ENCODE data around the gene TP73.
A peak's percentile ranks its signal among the peaks of the same experiment; 100 is the strongest.

DNA sequence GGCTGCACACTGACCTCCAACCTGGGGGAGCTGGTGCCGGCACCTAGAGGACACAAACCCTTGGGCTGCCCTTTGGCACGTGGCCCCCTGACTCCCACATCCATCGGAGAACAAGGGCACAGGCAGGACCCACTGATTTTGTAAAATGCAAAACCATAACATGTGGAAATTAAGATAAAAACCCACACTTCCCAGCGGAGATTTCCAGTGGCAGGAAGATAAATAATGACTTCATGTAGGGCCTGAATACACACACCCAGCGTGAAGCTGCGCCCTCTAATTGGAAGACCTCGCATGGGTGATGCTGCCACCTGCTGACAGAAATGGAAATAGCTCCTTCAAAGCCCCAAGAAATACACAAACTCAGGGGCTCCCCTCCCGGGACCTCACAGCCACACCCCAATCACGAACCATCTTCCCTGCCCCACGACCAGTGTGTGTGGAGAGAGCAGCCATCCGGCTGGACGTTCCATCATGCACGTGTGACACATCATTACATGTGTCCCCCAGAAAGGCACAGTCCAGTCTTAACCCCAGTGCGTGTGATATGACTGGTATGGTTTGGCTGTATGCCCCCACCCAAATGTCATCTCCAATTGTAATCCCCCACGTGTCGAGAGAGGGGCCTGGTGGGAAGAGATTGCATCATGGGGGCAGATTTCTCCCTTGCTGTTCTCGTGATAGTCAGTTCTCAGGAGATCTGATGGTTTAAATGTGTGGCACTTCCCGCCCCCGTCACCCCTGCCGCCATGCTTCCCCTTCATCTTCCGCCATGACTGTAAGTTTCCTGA is 33.2 kb upstream of the TP73 start:
- TF ChIP-seq POLR2A (IDR thresholded peaks at IDR 0.05) (no peak), POLR2AphosphoS5 (IDR thresholded peaks at IDR 0.05) (peak; percentile 60)
- TF ChIP-seq, protein P1, sequence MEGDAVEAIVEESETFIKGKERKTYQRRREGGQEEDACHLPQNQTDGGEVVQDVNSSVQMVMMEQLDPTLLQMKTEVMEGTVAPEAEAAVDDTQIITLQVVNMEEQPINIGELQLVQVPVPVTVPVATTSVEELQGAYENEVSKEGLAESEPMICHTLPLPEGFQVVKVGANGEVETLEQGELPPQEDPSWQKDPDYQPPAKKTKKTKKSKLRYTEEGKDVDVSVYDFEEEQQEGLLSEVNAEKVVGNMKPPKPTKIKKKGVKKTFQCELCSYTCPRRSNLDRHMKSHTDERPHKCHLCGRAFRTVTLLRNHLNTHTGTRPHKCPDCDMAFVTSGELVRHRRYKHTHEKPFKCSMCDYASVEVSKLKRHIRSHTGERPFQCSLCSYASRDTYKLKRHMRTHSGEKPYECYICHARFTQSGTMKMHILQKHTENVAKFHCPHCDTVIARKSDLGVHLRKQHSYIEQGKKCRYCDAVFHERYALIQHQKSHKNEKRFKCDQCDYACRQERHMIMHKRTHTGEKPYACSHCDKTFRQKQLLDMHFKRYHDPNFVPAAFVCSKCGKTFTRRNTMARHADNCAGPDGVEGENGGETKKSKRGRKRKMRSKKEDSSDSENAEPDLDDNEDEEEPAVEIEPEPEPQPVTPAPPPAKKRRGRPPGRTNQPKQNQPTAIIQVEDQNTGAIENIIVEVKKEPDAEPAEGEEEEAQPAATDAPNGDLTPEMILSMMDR (IDR thresholded peaks at IDR 0.05) = peak; percentile 68 to 90 (median 90)
